Hematopoietic multipotent progenitor cell treated with erythropoietin and hydrocortisone succinate and interleukin-3 and kit ligand, for 15 days (in vitro differentiated cells): ENCODE measurements around the gene SLC25A23.
"Not testable (repeated sequence)": the region's sequence is repeated elsewhere in the genome, so short reads cannot be mapped to it uniquely, and the experiment has no call there.

ENCODE experiments used
- DNase-seq: peaks from one replicate; pipeline ENCODE4 v3.0.0-alpha.2; 2015; ENCODE audit warnings: low spot score

SLC25A23 gene

DNA sequence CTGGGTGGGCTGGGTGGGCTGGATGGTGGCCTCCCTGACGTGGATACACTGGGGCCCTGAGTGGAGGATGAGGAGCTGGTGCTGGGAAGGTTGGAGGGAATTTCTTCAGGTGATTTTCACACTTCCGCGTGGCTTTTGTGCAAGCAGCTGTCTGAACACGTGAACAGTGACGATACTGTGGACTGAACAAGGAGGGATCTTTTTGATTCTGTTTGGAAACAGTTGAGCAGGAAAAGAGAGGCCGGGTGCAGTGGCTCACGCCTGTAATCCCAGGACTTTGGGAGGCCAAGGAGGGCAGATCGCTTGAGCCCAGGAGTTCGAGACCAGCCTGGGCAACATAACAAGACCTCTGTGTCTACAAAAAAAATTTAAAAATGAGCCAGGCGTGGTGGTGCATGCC, 57.5 kb downstream of the SLC25A23 start:
- no peak for DNase-seq

DNA sequence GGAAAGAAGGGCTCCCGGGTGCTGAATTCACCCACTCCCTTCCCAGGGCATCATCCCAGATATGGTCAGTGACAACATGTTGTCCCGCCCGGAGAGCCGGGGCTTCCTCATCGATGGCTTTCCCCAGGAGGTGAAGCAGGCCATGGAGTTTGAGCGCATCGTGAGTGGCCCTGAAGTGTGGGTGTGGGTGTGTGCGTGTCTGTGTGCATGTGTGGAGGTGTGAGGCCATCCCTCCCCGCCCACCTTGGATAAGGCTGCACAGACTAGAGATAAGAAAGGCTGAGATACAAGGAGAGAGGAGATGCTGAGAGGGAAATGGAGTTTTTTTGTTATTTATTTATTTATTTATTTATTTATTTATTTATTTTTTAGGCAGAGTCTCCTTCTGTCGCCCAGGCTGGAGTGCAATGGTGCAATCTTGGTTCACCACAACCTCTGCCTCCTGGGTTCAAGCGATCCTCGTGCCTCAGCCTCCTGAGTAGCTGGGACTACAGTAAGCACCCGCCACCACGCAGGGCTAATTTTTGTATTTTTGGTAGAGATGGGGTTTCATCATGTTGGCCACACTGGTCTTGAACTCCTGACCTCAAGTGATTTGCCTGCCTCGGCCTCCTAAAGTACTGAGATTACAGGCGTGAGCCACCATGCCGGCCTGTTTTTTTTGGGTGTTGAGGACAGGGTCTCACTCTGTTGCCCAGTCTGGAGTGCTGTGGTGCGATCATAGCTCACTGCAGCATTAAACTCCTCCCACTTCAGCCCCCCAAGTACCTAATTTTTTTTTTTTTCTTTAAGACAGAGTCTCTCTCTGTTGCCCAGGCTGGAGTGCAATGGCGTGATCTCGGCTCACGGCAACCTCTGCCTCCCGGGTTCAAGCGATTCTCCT, 59.3 kb downstream of the SLC25A23 start:
- DNase-seq = not testable (repeated sequence)

DNA sequence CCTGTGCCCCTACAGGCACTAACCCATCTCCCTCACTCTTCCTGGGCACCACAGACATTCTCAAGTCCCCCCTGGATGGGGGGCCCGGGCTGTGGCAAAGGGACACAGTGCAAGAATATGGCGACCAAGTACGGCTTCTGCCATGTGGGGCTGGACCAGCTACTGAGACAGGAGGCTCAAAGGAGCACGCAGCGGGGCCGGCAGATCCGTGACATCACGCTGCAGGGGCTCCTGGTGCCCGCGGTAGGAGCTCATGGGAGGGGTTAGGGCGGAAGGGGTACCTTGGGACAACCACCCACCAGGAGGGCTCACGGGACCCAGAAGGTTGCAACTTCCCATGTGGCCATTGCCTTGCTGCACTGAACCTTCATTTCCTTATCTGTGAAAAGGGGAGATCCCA, 63.3 kb downstream of the SLC25A23 start:
- DNase-seq = no peak

DNA sequence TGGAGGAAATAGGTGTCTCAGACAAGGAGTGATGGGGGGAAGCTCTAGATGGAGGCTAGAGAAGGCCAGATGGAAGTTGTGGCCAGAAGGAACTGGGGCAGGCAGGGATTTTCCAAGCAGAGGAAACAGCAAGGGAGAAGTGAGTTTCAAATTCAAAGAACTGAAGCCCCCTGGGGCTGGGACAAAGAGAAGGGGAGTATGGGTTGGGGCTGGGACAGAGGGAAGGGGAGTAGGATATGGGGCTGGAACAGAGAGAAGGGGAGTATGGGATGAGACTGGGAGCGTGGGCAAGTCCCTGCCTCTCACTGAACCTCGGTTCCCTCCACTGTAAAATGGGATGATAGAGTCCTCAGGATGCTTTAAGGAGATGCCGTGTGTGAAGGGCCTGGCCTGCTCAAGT, 64.8 kb downstream of the SLC25A23 start:
- no peak for DNase-seq

DNA sequence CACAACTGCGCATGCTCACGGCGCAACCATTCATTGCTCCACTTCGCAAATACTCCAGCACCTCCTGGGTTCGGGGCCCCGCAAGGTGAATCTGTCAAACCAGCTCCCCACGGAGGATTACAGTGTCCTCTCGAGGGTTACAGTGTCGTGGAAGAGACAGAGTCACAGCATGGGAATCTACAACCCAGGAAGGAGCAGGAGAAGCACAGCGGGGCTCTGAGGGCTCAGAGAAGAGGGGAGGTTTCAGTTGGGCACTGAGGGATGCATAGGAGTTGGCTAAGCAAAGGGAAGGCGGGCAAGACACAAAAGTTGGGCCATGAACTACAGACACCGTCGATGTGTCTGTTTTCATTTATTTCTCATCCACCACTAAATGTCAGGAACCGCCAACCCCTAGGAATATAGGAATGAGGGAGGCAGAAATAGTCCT, 65.6 kb downstream of the SLC25A23 start:
- peak; percentile 54 for DNase-seq

DNA sequence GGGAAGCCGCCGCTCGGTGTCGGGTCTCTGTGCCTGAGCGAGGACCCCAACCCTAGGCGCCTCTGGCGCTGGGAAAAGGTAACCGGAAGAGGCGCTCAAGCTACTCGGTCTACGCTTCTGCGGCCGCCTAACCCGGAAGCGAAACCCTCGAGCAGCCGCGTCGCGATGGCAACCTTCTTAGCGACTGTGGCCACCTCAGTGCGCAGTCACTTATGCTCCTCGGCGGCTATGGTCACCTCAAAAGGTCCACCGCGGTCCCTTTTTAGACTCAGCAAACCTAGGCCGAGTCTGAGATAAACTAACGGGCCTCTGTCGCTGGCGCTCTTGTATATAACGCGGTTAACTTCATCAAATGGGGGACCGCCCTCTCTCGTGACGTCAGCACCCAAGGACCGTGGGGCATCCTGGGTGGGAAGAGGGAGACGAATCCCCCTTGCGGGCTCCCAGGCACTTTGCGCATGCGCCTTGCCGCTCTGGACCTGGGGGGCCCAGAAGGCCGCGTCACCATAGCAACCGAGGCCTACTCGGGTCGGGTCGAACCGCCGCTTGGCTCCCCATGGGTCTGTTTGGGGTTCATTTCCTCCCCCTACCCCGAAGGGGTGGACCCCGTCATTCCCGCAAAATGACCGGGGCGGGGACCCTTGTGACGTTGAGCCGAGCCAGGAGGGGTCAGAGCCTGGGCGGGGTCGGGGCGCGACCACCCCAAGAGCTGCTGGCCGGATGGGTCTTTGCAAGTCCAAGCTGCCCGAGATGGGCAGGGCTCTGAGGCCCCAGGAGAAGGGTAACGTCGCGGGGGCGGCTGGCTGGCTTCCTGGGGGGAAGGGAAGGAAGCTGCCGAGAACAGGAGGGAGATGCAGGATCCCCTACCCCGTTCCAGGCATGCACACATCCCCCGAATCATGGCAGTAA, 66.3 kb downstream of the SLC25A23 start, which contains the start of gene GTF2F1:
TSS of gene GTF2F1 (minus strand) at position 91 of the 909 bp plus-strand sequence. CDS start 169 bp downstream, outside the sequence.
- peak; percentile 88 for DNase-seq

DNA sequence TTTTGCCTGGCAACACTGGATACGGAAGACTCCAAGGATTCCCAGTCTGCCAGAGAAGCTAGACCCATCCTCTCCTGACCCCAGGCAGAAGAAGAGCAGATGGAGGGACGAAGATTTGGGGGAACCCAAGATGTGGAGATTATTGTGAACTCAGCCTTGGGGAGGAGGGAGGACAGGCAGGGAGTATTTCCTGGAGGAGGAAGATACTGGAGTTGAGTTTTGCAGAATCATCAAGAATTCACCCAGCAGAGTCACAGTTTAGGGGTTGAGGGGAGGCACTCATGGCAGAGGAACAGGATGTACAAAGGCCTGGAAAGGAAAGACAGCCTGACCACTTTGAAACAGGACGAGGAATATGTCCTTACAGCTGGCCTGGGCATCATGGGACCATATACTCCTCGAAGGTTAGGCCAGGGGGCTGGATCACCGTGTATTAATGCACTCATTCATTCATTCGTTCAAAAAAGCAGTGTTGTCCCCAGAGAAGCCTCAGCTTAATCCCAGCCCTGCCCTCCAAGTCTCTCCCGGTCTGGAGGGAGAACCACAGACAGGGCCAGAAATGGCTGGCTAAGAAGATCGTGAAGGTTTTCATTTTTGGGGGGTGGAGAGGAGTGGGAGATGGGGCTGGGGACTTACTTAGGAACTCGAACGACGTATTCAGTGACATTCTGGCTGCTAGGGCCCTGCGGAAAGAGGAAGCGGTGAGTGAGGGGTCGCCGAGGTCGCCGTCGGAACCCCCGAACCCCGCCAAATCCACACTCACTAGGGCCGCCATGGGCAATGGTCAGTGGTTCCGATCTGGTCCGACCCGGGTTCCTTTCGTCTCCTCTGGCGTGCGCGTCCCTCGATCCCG, 67.1 kb downstream of the SLC25A23 start:
- DNase-seq = peak; percentile 10
